ENCODE data around the gene TMEM198. TPM values are rescaled to one million over a fixed set of nuclear protein-coding genes. Genes with fewer than 3 reads are reported as not detected.

TMEM198 gene
- total RNA-seq, 1 donor from 2014 or later, result 7.6 TPM

DNA sequence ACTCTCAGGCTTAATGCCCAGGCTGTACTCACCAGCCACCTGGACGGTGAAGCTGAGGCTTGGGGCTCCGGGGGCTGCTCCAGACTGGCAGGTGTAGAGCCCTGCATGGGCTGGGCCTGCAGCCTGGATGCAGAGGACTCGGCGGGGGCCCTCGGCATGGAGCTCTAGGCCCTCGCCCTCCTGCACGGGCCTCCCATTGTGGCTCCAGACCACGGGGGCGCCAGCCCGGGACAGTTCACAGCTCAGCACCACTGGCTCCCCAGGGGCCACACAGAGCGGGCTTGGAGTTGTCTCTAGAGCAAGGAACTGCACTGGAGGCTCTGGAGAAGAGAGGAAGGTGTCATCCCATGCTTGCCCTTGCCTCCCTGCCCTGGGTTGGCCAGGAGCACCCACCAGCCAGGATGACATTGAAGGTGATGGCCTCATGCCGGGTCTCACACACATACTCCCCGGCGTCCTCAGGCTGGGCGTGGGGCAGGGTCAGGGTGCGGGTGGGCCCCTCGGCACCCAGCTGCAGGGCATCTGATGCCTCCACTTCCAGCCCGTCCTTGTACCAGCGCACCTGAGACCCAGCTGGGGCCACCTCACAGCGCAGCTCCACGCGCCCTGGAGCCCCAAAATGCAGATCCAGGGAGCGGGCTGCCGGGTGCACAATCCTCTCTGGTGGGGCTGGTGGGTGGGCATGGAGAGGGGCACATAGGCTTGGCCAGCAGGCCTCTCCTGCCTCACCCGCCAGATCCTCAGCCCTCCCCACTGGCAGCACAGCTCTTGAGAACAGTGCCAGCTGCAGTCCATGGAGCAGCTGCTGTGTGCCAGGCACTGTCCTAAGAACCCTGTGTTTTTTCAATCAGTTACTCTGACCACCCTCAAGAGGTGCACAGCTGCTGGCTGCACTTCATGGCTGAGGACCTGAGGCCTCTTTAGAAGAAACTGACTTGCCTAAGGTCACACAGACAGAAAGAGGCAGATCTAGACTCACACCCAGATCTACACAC, 14.3 kb downstream of the TMEM198 start:
- Histone ChIP-seq H3K36me3 (ENCODE audit: control insufficient read depth, insufficient read depth, low read length) (no peaks in the 10 kb centered on the region), H3K4me3 (ENCODE audit: low read depth, low read length) (no peak overlapping the region), H3K27me3 (ENCODE audit: control insufficient read depth, insufficient read depth, low read length) (peaks cover 19% of the 10 kb centered on the region)
- no peak for DNase-seq (ENCODE audit: low read depth)
- TF ChIP-seq, protein P1, sequence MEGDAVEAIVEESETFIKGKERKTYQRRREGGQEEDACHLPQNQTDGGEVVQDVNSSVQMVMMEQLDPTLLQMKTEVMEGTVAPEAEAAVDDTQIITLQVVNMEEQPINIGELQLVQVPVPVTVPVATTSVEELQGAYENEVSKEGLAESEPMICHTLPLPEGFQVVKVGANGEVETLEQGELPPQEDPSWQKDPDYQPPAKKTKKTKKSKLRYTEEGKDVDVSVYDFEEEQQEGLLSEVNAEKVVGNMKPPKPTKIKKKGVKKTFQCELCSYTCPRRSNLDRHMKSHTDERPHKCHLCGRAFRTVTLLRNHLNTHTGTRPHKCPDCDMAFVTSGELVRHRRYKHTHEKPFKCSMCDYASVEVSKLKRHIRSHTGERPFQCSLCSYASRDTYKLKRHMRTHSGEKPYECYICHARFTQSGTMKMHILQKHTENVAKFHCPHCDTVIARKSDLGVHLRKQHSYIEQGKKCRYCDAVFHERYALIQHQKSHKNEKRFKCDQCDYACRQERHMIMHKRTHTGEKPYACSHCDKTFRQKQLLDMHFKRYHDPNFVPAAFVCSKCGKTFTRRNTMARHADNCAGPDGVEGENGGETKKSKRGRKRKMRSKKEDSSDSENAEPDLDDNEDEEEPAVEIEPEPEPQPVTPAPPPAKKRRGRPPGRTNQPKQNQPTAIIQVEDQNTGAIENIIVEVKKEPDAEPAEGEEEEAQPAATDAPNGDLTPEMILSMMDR (IDR thresholded peaks at IDR 0.05; ENCODE audit: insufficient read depth, low read length, poor library complexity, severe bottlenecking), result no peak

DNA sequence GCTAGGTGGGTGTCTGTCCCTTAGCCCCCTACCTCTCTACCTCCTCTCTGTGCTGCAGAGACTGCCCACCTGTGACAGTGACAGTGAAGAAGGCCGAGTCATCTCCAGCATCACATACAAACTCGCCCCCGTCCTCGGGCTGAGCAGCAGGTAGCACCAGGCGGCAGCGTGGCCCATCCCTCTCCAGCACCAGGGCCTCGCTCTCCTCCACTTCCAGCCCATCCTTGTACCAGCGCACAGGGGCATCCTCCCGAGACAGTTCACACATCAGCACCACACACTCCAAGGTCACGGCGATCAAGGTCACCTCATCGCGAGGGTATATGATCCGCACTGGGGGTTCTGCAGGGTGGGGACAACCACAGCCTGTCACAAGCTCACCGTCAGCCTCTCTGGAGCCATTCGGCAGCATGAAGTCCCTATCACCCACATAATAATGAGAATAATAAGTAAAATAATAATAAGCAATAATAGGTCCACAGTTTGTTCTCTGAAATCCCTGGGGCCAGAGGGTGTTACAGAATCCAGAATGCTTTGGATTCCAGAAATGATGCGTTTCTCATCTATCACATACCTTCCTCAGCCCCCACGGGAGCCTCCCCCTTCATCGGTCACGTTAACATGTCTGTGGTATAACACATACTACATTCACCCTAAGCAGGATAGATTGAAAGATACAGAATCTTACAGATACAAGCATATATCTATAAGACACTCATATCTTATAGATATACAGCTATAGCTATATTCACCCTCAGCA, 15.5 kb downstream of the TMEM198 start:
- TF ChIP-seq, protein P1 (IDR thresholded peaks at IDR 0.05; ENCODE audit: insufficient read depth, low read length, poor library complexity, severe bottlenecking), result no peak

DNA sequence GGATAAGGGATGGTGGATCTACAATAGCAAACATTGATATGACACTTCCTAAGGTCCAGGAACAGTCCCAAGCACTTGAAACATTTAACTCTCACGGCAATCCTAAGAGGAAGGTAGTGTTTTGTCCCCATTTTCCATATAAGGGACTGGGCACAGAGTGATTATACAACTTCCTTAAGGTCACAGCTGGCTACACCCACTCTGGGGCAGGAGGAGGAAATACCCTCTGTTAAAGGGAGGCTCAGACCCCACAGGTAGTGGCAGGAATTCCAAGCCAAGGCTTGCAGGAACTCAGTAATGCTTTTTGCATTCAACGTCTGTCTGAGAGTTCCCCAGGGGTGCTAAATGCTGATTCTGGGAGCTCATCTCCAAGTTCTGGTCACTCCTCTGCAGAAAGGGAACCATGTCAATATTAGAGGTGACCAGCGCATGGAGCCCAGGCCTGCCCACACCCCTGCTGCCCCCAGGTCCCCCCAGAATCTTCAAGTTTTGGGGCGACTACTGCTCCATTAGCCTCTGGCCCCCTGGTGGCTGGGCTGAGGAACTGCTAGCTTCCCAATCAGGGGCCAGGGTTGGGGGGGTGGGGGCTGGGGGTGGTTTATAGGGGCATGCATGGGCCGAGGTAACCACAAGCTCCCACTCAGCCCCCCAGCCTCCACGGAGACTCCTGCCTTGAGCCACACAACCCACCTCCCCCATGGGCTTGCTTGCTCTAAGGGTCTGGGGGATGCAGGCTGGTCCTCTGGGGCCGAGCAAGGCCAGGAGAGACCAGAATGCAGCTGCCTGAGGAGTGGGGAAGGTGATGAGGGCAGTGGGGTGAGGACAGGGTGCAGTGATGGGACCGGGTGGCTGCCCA, 16.4 kb downstream of the TMEM198 start:
- TF ChIP-seq, protein P1 (IDR thresholded peaks at IDR 0.05; ENCODE audit: insufficient read depth, low read length, poor library complexity, severe bottlenecking), result peak; percentile 74
- H3K36me3 ChIP-seq (ENCODE audit: control insufficient read depth, insufficient read depth, low read length), result no peaks in the 10 kb centered on the region
- no peak overlapping the region for H3K4me3 ChIP-seq (ENCODE audit: low read depth, low read length)
- DNase-seq (ENCODE audit: low read depth), result no peak
- H3K27me3 ChIP-seq (ENCODE audit: control insufficient read depth, insufficient read depth, low read length), result peaks cover 13% of the 10 kb centered on the region

More for the DNA sequence above, 15.5 kb downstream of the TMEM198 start:
- peaks cover 13% of the 10 kb centered on the region for H3K27me3 ChIP-seq (ENCODE audit: control insufficient read depth, insufficient read depth, low read length)
- H3K4me3 ChIP-seq (ENCODE audit: low read depth, low read length), result no peak overlapping the region
- DNase-seq (ENCODE audit: low read depth), result no peak
- H3K36me3 ChIP-seq (ENCODE audit: control insufficient read depth, insufficient read depth, low read length), result no peaks in the 10 kb centered on the region

DNA sequence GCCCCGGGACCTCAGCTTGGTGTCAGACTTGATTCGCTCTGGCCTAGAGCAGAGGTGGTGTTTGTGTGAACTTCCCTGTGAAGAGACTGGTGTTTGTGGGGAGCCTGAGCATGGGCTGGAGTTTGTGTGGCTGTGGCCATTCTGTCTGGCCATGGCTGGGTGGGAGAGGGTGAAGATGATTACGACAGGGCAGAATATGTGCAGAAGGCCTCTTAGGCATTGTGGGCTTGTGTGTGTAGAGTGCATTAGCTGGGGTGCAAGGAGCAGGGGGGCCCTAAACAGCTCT, 17.0 kb downstream of the TMEM198 start:
- no peak for DNase-seq (ENCODE audit: low read depth)
- H3K36me3 ChIP-seq (ENCODE audit: control insufficient read depth, insufficient read depth, low read length), result peaks cover 1% of the 10 kb centered on the region
- TF ChIP-seq, protein P1 (IDR thresholded peaks at IDR 0.05; ENCODE audit: insufficient read depth, low read length, poor library complexity, severe bottlenecking), result no peak
- no peak overlapping the region for H3K4me3 ChIP-seq (ENCODE audit: low read depth, low read length)
- H3K27me3 ChIP-seq (ENCODE audit: control insufficient read depth, insufficient read depth, low read length), result peaks cover 13% of the 10 kb centered on the region

DNA sequence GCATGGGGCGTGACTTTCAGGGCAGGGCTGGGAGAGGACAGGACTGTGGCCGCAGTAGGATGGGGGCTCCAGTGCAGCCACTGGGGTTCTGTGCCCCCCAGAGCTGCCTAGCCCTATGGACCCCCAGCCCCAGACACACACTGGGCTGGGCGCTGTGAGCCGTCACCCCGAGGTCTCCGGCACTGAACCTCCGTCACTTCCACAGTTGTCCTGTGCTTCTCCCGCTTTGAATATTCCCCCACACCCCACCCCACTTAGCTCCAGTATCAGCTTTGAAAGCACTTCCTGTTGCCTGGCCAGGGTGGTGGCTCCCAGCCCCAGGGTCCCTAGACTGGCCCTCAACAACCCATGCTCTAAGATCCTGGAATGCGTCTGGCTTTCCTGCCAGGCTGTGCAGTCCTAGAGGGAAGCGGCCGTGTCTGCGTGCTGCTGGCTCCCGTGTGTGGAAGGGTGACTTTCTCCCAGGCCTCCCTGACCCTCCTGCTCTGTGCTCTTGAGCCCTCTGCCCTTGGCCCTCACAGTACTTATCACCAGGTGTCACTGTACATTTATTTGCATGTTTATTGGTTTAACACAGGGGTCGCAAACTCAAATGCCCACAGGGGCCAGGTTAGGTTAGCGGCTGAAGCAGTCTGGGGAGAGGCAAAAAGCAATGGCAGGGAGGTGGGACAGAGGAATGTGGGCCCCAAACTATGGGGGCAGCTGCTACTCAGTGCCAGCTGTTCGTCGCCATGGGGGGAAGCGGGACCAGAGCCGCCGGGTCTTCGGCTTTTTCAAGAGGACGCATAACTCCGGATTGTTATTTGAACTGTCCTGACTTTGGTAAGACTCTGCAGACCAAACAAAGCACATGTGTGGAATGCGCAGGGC, 17.6 kb downstream of the TMEM198 start:
- Histone ChIP-seq H3K27me3 (ENCODE audit: control insufficient read depth, insufficient read depth, low read length) (peaks cover 13% of the 10 kb centered on the region), H3K4me3 (ENCODE audit: low read depth, low read length) (no peak overlapping the region), H3K36me3 (ENCODE audit: control insufficient read depth, insufficient read depth, low read length) (peaks cover 1% of the 10 kb centered on the region)
- TF ChIP-seq, protein P1 (IDR thresholded peaks at IDR 0.05; ENCODE audit: insufficient read depth, low read length, poor library complexity, severe bottlenecking), result no peak
- DNase-seq (ENCODE audit: low read depth), result no peak

Measured in kidney epithelial cell (primary cell).